Left hindlimb (tissue), 1 donor: ENCODE results near the gene METTL27.
"Not testable (repeated sequence)": the region's sequence is repeated elsewhere in the genome, so short reads cannot be mapped to it uniquely, and the experiment has no call there.

Source experiments
- DNase-seq: peaks from one replicate; pipeline ENCODE4 v3.0.0-alpha.2; 2018

METTL27 gene

DNA sequence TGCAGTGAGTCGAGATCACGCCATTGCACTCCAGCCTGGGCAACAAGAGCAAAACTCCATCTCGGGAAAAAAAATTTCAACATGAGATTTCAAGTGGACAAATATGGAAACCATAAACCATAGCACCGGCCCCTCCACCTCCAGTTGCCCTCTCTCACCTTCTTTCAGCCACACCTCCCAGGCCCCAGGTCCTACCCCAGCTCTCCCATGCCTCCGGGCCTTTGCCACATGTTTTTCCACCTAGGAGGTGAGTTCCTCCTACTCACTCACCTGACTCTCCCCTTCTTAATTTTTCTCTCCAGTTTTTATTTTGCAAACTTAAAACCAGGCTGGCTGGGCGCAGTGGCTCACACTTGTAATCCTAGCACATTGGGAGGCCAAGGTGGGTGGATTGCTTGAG lies 25.2 kb downstream of the METTL27 start:
- DNase-seq: no peak

DNA sequence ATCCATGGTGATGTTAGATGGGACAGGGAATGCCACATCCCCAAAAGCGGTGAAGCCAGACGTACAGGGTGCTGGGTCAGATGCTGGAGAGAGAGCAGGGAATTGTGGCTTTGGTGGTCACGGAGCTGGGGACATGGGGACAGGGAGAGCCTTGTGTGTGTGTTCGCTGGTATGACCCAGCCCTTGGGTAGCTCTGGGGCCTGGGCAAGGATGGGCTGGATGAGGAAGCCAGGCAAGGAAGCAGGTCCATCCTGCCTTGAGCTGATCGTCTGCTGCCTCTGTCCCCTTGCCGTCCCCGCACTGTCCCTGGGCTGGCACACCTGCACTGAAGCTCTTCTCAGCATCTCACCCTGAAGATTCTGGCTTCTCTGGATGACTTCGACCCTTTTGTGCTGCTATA lies 26.9 kb downstream of the METTL27 start:
- DNase-seq: no peak

DNA sequence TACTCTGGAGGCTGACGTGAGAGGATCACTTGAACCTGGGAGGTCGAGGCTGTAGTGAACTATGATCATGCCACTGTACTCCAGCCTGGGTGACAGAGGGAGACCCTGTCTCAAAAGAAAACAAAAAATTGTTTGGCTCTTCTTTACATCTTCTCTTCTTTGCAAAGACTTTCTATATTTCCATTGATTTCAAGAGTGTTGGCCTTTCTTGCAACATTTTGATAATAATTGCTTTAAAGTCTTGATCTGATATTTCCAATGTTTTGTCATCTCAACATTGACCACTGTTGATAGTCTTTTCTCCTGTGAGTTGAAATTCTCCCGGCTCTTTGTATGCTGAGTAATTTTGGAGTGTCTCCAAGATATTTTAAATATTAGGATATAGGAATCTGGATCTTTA lies 29.3 kb downstream of the METTL27 start:
- no peak for DNase-seq

DNA sequence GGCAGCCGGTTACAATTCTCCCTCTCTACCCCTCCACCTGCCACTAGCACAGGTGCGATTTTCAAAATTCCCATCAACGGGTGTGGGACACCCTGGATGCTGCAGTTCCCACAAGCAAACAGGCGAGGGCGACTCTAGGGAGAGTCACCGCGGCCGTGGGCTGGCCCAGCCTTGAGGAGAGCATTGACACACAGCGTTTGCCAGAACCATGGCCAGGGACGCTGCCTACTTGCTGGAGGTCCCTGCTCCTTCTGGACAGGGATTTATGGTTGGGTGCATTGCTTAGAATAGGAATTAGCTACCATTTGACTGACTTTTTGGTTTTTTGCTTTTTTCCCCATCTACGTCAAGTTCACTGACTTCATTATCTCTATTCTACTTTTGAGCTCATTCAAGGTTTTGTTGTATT lies 30.6 kb downstream of the METTL27 start:
- no peak for DNase-seq

DNA sequence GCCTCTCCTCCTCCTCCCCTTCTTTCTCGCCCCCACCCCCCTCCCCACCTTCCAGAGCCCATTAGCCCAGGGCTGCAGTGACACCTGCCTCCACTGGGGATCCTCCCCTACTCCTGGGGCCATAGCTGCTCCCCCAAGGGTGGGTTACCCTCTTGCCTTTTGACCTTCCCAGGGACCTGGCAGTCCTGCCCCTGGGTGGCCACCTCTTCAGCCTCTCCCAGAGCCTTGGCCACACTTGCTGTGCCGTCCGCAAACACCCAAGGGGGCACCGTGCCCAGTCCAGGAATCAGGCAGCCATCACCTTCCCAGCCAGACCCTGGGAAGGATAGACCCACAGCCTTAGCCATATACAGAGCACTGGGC lies 31.3 kb downstream of the METTL27 start:
- DNase-seq: no peak

DNA sequence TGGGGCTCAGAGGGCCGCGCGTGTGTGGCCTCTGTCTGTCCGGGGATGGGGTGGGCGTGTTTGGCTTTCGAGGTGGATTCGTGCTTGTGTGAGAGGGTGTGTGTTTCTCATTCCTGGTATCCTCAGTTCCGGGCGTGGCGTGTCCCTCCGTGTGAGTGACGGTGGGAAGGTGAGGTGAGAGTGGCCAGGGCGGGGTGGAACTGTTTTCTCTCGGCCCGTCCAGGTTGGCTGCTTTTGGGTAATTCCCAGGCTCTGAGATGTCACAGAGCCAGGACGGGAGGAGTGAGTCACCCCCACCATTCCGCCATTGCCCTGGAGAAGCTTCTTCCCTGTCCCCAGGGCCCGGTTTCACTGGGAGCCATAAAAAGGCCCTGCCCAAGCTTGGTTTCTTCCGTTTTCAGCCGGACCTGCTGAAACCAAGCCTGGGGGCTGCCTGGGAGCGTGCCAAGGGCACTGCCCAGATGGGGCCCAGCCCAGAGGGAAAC lies 32.8 kb downstream of the METTL27 start:
- DNase-seq: no peak

DNA sequence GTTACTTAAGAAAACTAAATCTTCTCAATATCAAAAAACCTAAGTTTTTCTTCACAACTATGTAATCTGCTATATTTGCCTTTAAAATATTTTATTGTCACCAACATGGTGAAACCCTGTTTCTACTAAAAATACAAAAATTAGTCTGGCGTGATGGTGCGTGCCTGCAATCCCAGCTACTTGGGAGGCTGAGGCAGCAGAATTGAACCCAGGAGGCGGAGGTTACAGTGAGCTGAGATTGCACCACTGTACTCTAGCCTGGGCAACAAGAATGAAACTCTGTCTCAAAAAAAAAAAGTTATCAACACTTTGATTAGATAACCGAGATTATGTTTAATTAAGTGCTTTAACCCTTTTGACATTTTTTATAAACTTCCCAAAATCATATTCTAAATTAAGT lies 39.9 kb downstream of the METTL27 start:
- DNase-seq: no peak

DNA sequence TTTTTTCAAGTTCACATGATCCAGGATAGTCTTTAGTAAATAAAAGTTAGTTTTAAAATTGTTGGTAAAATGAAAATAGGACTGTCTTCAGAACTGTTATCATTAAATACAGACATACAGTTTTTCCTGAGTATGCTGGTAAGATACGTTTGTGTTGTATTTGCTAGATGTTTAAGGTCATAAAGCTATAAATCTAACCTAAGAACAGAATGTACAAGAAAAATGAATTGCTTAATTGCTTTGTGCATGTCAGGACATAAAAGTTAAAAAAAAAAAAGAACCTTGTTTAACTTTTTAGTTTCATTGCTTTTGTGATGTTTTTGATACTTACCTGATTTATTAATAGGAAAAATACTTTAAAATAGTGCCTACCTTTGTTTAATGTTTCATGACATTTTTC lies 40.7 kb downstream of the METTL27 start:
- no peak for DNase-seq

DNA sequence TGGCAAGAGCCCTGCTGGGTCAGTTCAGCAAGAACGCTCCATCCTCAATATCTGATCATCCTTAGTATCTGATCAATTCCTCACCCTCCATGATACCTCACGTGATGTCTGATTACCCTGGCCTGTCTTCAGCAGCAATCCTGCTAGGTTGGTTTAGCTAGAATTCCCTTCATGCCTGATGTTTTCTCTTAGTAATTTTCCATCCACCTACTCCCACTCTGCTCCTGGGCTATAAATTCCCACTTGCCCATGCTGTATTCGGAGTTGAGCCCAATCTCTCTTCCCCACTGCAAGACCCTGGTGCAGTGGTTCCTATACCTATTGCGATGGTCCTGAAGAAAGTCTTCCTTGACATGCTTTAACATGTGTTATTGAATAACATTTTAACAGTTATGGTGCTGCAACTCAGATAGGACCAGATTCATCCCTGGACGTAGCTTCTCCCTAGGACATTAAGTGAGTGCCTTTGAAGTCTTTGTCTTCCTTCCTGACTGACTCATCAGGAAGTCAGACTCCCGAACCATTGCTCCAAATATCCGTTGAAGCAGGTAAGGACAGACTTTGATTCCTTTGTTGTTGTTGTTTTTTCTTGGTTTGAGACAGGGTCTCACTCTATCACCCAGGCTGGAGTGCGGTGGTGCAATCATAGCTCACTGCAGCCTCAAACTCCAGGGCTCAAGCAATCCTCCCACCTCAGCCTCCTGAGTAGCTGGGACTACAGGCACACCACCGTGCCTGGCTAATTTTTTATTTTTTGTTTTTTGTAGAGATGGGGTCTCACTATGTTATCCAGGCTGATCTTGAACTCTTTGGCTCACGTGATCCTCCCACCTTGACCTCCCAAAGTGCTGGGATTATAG lies 42.8 kb downstream of the METTL27 start:
- DNase-seq: no peak

DNA sequence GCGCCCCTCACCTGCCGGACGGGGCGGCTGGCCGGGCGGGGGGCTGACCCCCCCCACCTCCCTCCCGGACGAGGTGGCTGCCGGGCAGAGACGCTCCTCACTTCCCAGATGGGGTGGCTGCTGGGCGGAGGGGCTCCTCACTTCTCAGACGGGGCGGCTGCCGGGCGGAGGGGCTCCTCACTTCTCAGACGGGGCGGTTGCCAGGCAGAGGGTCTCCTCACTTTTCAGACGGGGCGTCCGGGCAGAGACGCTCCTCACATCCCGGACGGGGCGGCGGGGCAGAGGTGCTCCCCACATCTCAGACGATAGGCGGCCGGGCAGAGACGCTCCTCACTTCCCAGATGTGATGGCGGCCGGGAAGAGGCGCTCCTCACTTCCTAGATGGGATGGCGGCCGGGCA lies 45.1 kb downstream of the METTL27 start:
- not testable (repeated sequence) for DNase-seq

DNA sequence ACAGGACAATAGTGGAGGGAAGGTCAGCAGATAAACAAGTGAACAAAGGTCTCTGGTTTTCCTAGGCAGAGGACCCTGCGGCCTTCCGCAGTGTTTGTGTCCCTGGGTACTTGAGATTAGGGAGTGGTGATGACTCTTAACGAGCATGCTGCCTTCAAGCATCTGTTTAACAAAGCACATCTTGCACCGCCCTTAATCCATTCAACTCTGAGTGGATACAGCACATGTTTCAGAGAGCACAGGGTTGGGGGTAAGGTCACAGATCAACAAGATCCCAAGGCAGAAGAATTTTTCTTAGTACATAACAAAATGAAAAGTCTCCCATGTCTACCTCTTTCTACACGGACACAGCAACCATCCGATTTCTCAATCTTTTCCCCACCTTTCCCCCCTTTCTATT lies 45.7 kb downstream of the METTL27 start:
- DNase-seq: not testable (repeated sequence)

DNA sequence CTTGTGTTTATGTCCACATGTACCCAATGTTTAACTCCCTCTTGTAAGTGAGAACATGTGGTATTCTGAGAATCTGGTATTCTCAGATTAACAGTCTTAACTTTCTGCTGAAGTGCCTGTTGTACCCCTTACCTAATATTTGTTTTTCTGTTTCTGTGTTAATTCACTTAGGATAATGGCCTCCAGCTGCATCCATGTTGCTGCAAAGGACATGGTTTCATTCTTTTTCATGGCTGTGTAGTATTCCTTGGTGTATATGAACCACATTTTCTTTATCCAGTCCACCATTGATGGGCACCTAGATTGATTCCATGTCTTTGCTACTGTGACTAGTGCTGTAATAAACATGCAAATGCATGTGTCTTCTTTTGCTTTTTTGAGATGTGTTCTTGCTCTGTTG lies 47.1 kb downstream of the METTL27 start:
- DNase-seq: not testable (repeated sequence)

DNA sequence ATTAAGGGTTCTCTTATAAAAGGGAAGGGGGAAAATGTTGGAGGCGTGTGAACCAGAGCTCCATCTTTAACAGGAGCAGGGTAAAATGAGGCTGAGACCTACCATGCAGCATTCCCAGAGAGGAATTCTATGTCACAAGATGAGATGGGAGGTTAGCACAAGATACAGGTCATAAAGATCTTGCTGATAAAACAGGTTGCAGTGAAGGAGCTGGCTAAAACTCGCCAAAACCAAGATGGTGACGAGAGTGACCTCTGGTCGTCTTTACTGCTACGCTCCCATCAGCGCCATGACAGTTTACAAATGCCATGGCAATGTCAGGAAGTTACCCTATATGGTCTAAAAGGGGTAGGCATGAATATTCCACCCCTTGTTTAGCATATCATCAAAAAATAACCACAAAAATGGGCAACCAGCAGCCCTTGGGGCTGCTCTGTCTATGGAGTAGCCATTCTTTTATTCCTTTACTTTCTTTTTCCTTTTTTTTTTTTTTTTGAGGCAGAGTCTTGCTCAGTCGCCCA lies 51.1 kb downstream of the METTL27 start:
- DNase-seq: not testable (repeated sequence)

DNA sequence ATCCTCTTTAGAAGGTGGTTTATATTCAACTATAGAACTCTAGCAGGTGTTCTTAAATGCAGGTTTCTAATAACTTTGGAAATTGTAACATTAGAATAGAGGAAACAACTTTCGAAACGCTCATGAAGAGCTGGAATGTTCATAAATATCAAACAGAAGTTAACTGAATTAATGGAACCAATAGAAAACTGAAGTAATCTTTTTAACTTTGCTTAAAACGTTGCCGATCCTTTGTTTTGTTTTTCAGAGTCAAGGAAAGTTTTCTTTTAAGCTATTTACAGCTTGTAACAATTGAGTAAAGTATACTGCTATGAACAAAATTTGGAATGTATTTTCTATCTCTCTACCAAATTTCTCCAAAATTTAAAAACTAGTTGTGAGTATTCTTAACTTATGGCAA lies 53.3 kb downstream of the METTL27 start:
- no peak for DNase-seq

DNA sequence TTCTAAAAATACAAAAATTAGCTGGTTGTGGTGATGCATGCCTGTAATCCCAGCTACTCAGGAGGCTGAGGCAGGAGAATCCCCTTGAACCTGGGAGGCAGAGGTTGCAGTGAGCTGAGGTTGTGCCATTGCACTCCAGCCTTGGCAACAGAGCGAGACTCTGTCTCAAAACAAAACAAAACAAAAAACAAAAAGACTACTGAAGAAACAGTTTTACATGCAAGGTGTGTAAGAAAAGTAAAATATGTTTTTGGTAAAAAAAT lies 54.6 kb downstream of the METTL27 start:
- not testable (repeated sequence) for DNase-seq

DNA sequence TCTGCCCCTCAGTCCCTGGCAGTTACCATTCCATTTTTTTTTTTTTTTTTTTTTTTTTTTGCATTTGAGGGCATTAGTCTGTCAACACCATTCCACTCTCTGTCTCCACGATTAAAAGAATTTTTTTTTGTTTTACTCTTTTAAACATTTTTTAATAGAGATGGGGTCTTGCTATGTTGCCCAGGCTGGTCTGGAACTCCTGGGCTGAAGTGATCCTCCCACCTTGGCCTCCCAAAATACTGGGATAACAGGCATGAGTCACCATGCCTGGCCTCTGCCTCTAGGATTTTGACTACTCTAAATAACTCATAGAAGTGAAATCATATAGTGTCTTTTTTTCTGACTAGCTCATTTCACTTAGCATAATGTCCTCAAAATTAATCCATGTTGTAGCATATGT lies 55.7 kb downstream of the METTL27 start:
- DNase-seq: no peak
